ENCODE measurements around the gene OSTM1. TPM values are rescaled to one million over a fixed set of nuclear protein-coding genes. Genes with fewer than 3 reads are reported as not detected.

Gene OSTM1
- total and polyA plus RNA-seq, 2 of the 13 experiments (the other 11 are each of a cell fraction or from before 2014, with no cell fraction given) = 8.7 to 20.5 TPM

DNA sequence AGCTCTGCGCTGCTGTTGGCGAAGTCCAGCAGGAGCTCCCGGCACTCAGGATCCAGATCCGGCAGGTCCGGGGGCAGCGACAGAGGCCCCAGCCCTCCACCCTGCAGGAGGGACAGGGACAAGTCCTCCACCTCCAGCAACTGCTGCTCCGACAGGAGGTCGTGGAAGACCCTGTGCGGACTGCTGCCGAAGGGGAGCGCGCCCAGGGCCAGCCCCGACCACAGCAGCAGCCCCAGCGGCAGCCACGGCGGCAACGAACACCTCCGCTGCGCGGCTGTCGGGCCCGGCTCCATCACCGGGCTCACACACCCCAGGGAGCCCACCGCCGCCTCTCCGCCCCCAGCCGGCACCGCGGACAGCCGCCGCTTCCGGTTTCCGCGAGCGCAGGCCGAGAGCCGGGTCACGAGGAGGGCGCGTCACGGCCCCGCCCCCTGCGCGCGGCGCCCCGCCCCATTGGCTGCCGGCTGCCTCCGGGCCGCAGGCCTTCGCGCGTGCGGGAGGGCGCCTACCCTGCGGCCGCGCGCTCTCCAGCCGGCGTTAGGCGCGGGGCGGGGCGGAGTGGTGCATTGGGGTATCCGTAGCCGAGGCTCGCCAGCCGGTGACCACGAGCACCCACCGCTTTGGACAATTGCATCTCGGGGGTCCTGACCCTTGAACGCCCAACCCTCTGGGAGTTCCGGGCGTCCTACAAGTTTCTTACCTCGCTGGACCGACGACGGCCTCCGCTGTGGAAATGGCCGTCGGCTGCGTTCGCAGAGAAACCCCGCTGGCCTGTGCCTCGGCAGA is at the start of gene OSTM1 (continued):
- TF ChIP-seq ZNF574 (CRISPR knock-in tag; IDR thresholded peaks at IDR 0.05) (peak; percentile 73), ZFP41 (CRISPR knock-in tag; IDR thresholded peaks at IDR 0.05; ENCODE audit: borderline replicate concordance) (peak; percentile 30; the same call in 1 of the 2 replicates), SIX1 (CRISPR knock-in tag; IDR thresholded peaks at IDR 0.05; ENCODE audit: borderline replicate concordance) (no peak), ZNF768 (CRISPR knock-in tag; IDR thresholded peaks at IDR 0.05) (peak; percentile 47; the same call in 1 of the 2 replicates), RCOR2 (CRISPR knock-in tag; IDR thresholded peaks at IDR 0.05) (no peak), ZNF709 (CRISPR knock-in tag; IDR thresholded peaks at IDR 0.05) (peak; percentile 95), ZBTB21 (CRISPR knock-in tag; IDR thresholded peaks at IDR 0.05) (no peak), KMT2B (CRISPR knock-in tag; IDR thresholded peaks at IDR 0.05) (peak; percentile 39; the same call in 1 of the 2 replicates), ZNF713 (CRISPR knock-in tag; IDR thresholded peaks at IDR 0.05) (no peak), THAP7 (CRISPR knock-in tag; IDR thresholded peaks at IDR 0.05) (no peak), SKI (IDR thresholded peaks at IDR 0.05; ENCODE audit: partially characterized antibody) (peak; percentile 31), ZIK1 (CRISPR knock-in tag; IDR thresholded peaks at IDR 0.05; ENCODE audit: borderline replicate concordance, low read depth) (peak; percentile 91), ZNF629 (CRISPR knock-in tag; conservative IDR thresholded peaks at IDR 0.05) (peak; percentile 12; the same call in 1 of the 2 replicates), KLF15 (CRISPR knock-in tag; IDR thresholded peaks at IDR 0.05; ENCODE audit: borderline replicate concordance) (peak; percentile 61; the same call in 1 of the 2 replicates), ZNF17 (CRISPR knock-in tag; IDR thresholded peaks at IDR 0.05) (peak; percentile 54; the same call in 1 of the 2 replicates), RAD21 (CRISPR knock-in tag; IDR thresholded peaks at IDR 0.05) (peak; percentile 29; the same call in 1 of the 2 replicates), ZSCAN9 (CRISPR knock-in tag; IDR thresholded peaks at IDR 0.05; ENCODE audit: borderline replicate concordance) (0 out of 2 replicates have a peak, but pooled peaks have one; percentile 47)
- TF ChIP-seq, protein P1, sequence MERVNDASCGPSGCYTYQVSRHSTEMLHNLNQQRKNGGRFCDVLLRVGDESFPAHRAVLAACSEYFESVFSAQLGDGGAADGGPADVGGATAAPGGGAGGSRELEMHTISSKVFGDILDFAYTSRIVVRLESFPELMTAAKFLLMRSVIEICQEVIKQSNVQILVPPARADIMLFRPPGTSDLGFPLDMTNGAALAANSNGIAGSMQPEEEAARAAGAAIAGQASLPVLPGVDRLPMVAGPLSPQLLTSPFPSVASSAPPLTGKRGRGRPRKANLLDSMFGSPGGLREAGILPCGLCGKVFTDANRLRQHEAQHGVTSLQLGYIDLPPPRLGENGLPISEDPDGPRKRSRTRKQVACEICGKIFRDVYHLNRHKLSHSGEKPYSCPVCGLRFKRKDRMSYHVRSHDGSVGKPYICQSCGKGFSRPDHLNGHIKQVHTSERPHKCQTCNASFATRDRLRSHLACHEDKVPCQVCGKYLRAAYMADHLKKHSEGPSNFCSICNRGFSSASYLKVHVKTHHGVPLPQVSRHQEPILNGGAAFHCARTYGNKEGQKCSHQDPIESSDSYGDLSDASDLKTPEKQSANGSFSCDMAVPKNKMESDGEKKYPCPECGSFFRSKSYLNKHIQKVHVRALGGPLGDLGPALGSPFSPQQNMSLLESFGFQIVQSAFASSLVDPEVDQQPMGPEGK (CRISPR knock-in tag; IDR thresholded peaks at IDR 0.05) = no peak
- TF ChIP-seq, protein P2, sequence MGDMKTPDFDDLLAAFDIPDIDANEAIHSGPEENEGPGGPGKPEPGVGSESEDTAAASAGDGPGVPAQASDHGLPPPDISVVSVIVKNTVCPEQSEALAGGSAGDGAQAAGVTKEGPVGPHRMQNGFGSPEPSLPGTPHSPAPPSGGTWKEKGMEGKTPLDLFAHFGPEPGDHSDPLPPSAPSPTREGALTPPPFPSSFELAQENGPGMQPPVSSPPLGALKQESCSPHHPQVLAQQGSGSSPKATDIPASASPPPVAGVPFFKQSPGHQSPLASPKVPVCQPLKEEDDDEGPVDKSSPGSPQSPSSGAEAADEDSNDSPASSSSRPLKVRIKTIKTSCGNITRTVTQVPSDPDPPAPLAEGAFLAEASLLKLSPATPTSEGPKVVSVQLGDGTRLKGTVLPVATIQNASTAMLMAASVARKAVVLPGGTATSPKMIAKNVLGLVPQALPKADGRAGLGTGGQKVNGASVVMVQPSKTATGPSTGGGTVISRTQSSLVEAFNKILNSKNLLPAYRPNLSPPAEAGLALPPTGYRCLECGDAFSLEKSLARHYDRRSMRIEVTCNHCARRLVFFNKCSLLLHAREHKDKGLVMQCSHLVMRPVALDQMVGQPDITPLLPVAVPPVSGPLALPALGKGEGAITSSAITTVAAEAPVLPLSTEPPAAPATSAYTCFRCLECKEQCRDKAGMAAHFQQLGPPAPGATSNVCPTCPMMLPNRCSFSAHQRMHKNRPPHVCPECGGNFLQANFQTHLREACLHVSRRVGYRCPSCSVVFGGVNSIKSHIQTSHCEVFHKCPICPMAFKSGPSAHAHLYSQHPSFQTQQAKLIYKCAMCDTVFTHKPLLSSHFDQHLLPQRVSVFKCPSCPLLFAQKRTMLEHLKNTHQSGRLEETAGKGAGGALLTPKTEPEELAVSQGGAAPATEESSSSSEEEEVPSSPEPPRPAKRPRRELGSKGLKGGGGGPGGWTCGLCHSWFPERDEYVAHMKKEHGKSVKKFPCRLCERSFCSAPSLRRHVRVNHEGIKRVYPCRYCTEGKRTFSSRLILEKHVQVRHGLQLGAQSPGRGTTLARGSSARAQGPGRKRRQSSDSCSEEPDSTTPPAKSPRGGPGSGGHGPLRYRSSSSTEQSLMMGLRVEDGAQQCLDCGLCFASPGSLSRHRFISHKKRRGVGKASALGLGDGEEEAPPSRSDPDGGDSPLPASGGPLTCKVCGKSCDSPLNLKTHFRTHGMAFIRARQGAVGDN (CRISPR knock-in tag; IDR thresholded peaks at IDR 0.05) = peak; percentile 97
